ENCODE results near the gene MAMLD1. TPM values are rescaled to one million over a fixed set of nuclear protein-coding genes. Genes with fewer than 3 reads are reported as not detected.
A peak's percentile ranks its signal among the peaks of the same experiment; 100 is the strongest.

MAMLD1 gene
- total RNA-seq, 1 experiment from 2014 or later, result 0.48 TPM

DNA sequence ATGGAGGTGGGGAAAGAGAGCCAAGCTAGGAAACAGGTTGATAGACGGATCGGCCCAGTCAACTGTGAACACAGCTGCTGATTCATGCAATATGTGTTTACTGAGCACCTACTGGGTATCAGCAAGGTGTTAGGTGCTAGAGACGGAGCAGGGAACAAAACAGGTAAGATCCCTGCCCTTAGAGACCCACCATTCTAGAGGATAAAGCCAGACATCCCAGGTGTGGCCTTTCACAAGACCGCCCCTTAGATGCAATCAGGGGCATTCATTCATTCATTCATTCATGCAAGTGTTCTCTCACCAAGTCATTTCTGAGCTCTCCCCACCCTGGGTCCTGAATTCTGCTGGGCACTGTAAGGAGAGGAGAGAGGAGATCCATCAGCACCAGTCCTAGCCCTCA is 185.1 kb downstream of the MAMLD1 start:
- H3K23me2 ChIP-seq (ENCODE audit: insufficient read length, low read depth, low read length, poor library complexity, severe bottlenecking), result no peaks in the 10 kb centered on the region
- no peaks in the 10 kb centered on the region for H3K9me3 ChIP-seq (ENCODE audit: control insufficient read depth, low read depth, low read length)
- H3K27ac Mint-ChIP-seq, result no peak overlapping the region
- 0 out of 2 replicates have a peak, but pooled peaks cover 2% of the 10 kb centered on the region for H3K4me1 ChIP-seq (ENCODE audit: insufficient read depth, low read length)
- no peak overlapping the region for H4K8ac ChIP-seq (replicated peaks; ENCODE audit: insufficient read length, low read depth, low read length)
- no peak overlapping the region for H2BK120ac ChIP-seq (ENCODE audit: low read depth, low read length, poor library complexity, severe bottlenecking)
- H3K14ac ChIP-seq (ENCODE audit: insufficient read depth, low read length), result no peak overlapping the region
- H3K4ac ChIP-seq (ENCODE audit: low read depth, low read length), result no peak overlapping the region
- H4K5ac ChIP-seq (ENCODE audit: insufficient read length, low read depth, low read length), result no peak overlapping the region
- no peak overlapping the region for H2AK5ac ChIP-seq (ENCODE audit: insufficient read length, low read length)
- H3K79me2 ChIP-seq (ENCODE audit: insufficient read depth, low read length), result no peaks in the 10 kb centered on the region
- TF ChIP-seq, protein P1, sequence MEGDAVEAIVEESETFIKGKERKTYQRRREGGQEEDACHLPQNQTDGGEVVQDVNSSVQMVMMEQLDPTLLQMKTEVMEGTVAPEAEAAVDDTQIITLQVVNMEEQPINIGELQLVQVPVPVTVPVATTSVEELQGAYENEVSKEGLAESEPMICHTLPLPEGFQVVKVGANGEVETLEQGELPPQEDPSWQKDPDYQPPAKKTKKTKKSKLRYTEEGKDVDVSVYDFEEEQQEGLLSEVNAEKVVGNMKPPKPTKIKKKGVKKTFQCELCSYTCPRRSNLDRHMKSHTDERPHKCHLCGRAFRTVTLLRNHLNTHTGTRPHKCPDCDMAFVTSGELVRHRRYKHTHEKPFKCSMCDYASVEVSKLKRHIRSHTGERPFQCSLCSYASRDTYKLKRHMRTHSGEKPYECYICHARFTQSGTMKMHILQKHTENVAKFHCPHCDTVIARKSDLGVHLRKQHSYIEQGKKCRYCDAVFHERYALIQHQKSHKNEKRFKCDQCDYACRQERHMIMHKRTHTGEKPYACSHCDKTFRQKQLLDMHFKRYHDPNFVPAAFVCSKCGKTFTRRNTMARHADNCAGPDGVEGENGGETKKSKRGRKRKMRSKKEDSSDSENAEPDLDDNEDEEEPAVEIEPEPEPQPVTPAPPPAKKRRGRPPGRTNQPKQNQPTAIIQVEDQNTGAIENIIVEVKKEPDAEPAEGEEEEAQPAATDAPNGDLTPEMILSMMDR (conservative IDR thresholded peaks at IDR 0.05), result no peak
- H4K20me1 ChIP-seq (ENCODE audit: control insufficient read depth, insufficient read depth, insufficient read length), result no peaks in the 10 kb centered on the region
- no peak overlapping the region for H2BK5ac ChIP-seq (ENCODE audit: insufficient read length, low read length)
- peaks cover 3% of the 10 kb centered on the region; the same call in 1 of the 2 replicates for H3K27me3 ChIP-seq (ENCODE audit: insufficient read depth, low read length)
- H3K9ac ChIP-seq (ENCODE audit: extremely low read depth, insufficient read length, low read length), result no peak overlapping the region
- no peak overlapping the region for H2BK12ac ChIP-seq (ENCODE audit: insufficient read length, low read depth, low read length)
- no peak for DNase-seq
- H3K36me3 Mint-ChIP-seq (ENCODE audit: insufficient read depth in 1 of 3, low read depth in 3 of 3), result peaks cover 0 to 4% (median 0%) of the 10 kb centered on the region in 3 experiments; a peak in 1 of 7 replicates
- WGBS (ENCODE audit: extremely low coverage, insufficient read length, low lambda C conversion rate), result no CpG with 5 or more reads among the region's 4 CpGs
- no peak overlapping the region for H3K27ac ChIP-seq (ENCODE audit: insufficient read length, low read depth, low read length)
- peaks cover 72% of the 10 kb centered on the region for H3K27me3 Mint-ChIP-seq (ENCODE audit: low read depth)
- no peak overlapping the region for H3K18ac ChIP-seq (ENCODE audit: insufficient read length, low read depth, low read length)
- no peak overlapping the region for H3T11ph ChIP-seq (ENCODE audit: low read length)
- H3K4me1 Mint-ChIP-seq, result peaks cover 2 to 12% of the 10 kb centered on the region in 2 experiments; a peak in 3 of 4 replicates
- H3K4me3 Mint-ChIP-seq, result peak overlapping the region in 1 of 2 experiments; percentile 43; a peak in 2 of 5 replicates
- H3K4me2 ChIP-seq (ENCODE audit: insufficient read depth, insufficient read length, low read length), result peak overlapping the region; percentile 7
- H2BK20ac ChIP-seq (ENCODE audit: low read depth, low read length, poor library complexity, severe bottlenecking), result no peak overlapping the region
- H3K79me1 ChIP-seq (ENCODE audit: insufficient read depth, low read depth, low read length, poor library complexity, severe bottlenecking), result no peaks in the 10 kb centered on the region
- no peak overlapping the region for H3K23ac ChIP-seq (ENCODE audit: insufficient read length, low read depth, low read length)
- H2AFZ ChIP-seq (ENCODE audit: low read length), result no peak overlapping the region
- no peak overlapping the region for H2BK15ac ChIP-seq (ENCODE audit: low read depth, low read length)
- H3K56ac ChIP-seq (ENCODE audit: insufficient read length, low read depth, low read length), result no peak overlapping the region
- H3K9me3 Mint-ChIP-seq, result peaks cover 71 to 82% of the 10 kb centered on the region in 2 experiments
- H4K91ac ChIP-seq (ENCODE audit: insufficient read length, low read depth, low read length), result no peak overlapping the region
